Measurements from ENCODE around the gene CEP41.
"Not testable (repeated sequence)": the region's sequence is repeated elsewhere in the genome, so short reads cannot be mapped to it uniquely, and the experiment has no call there.

CEP41 gene

GRCh38 chr7:130461272-130461671 lies 20.5 kb upstream of the CEP41 start:
- DNase-seq (ENCODE audit: low spot score) = no peak
- FAIRE-seq = no peak

DNA sequence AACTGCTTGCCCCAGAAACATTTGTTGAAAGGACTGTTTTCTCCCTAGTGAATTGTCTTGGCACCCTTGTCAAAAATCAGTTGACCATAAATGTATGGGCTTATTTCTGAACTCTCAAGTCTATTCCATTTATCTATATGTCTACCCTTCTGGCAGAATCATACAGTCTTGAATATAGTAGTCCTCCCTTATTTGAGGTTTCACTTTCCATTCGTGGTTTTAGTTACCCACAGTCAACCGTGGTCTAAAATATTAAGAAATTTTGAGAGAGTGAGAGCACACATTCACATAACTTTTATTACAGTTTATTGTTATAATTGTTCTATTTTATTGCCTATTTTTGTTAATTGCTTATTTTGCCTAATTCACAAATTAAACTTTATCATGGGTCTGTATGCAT lies 17.4 kb upstream of the CEP41 start:
- DNase-seq (ENCODE audit: low spot score) (no peak), FAIRE-seq (no peak)

GRCh38 chr7:130454959-130455358 lies 14.1 kb upstream of the CEP41 start:
- no peak for FAIRE-seq

DNA sequence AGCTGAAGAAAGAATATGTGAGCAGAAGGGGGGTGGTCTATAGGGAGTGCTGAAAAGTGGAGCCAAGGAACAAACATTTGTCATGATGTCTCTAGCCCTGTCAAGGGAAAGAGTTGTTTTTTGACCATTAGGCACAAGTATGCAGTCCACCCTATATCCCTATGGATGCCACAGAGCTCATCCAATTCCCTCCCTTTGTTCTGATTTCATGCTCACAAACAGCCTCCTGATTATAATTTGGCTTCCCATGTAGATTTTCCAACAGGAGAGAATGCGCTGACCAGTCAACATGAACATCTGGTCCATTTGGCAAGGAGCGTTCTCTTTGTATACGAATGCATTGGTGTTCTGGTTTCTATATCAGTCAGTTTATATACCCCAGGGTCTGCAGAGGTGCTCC lies 12.1 kb upstream of the CEP41 start:
- DNase-seq (ENCODE audit: low spot score) (no peak), FAIRE-seq (no peak)

More at GRCh38 chr7:130454959-130455358, 14.1 kb upstream of the CEP41 start:
- no peak for DNase-seq (ENCODE audit: low spot score)

DNA sequence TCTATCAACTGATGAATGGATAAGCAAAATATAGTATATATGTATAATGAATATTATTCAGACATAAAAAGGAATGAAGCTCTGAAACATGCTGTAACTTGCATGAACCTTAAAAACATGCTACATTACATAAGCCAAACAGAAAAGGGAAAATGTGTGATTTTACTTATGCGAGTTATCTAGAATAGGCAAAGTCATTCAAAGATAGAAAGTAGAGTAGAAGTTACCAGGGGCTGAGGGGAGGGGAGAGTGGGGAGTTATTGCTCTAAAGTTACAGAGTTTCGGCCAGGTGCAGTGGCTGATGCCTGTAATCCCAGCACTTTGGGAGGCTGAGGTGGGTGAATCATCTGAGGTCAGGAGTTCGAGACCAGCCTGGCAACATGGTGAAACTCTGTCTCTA lies 10.5 kb upstream of the CEP41 start:
- not testable (repeated sequence) for DNase-seq (ENCODE audit: low spot score); FAIRE-seq

GRCh38 chr7:130446259-130446658 lies 5.4 kb upstream of the CEP41 start:
- FAIRE-seq (no peak), DNase-seq (ENCODE audit: low spot score) (no peak)

DNA sequence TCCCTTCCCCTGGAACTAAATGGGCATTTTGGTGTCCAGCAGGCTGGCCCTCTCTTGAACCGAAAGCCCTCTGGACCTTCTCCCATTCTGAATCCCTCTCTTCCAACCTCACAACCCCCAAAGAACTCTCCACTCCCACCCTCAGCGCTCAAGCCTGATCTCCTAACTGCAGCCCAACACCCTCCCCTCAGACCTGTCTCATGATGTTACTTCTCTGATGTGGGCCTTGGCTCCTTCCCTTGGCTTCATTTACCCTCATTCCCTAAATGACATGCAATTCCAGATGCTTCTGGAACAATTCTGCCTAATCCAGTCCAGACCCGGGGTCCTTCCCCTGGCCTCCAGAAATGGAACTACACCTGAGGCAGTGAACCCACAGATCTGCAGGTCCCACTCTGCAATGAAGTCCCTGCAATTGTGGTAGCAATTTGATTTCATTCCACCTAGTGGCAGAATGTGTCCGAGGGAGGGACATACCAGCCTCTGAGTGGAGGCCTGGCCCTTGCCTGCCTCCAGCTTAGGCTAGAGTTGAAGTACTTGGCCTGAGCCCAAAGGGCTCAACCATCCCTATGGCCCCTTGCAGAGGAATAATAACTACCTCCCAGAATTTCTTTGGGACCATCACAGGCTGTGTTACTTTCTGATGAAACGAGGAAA lies 4.1 kb upstream of the CEP41 start:
- no peak for FAIRE-seq
- no peak for DNase-seq (ENCODE audit: low spot score)

DNA sequence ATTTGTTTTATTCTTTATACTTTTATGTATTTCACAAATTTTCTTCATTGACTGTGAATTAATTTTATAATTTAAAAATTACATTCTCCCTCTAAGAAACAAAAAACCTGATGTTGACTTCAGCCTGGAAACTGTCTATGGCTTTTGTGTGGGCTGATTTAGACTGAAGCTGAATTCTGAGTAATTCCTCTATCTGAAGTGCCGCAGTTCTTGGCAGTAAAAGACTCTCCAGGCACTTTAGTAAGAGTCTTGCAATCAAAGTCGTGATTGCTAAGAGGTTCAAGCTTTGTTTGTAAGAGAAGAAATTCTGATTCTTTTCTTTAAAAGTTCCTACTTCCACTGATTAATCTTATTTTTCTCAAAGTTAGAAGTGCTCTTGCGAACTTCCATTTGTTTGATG lies 3.4 kb upstream of the CEP41 start:
- no peak for FAIRE-seq

DNA sequence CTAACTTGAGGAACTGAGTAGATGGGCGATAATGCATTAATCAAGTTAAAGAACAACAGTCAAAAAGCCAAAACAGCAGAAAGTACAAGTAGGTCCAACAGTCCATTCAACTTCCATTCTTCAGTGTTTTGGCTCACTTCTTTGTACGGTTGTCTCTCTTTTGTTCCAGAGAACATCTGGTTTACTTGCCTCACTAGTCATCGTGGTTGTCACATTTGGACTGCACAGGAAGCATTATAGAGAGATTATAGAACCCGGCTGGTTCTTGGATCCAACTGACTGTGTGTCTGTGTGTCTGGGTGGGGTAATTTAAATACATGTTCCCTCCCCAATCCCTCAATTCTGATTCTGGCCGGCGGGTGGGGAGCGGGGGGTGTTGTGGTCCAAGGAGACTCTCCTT lies 1.8 kb upstream of the CEP41 start:
- FAIRE-seq (no peak), DNase-seq (ENCODE audit: low spot score) (no peak)

More for the DNA sequence above, 3.4 kb upstream of the CEP41 start:
- DNase-seq (ENCODE audit: low spot score) = no peak

DNA sequence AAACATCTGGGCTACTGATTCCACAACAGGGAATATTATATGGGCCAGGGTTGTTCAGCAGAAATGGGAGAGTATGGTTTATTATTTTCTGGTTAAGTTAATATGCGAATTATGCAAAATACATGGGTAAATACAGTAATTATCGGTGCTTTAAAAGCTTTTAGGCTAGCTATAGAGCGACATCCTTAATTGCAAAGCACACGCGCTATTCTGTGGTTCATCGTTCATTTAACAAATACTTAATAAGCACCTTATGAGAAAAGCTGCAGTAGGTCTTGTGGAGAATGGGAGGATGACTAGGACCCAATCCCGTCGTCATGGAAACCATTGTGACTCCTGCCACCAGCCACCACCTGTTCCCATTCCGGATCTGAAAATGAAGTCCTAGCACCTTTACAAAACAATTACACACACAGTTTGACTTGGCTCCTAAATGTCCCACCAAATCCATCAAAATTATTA lies 623 bp upstream of the CEP41 start:
- DNase-seq (ENCODE audit: low spot score) = no peak
- no peak for FAIRE-seq

- FAIRE-seq (no peak), DNase-seq (ENCODE audit: low spot score) (no peak)
These were observed 4.6 kb downstream of the CEP41 start for GRCh38 chr7:130436253-130436652.

- no peak for FAIRE-seq
These were observed 5.4 kb downstream of the CEP41 start for GRCh38 chr7:130435311-130435854.

DNA sequence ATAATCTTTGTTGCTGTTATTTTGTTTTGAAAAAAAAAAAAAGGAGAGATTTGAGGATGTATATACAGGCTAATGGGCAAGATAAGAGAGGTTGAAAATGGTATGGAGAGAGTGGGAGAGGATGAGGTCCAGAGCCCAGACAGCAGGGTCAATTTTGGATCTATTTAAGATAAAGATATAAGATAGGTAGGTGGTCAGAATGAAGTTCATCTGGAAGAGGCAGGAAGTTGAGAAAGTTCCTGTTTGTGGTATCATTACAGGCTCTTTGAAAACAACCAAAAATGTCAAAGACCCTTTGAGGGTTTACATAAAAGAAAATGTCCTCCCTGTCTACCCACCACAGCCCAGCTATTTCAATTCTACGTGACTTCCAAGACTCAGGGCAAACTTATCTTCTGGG lies 7.5 kb downstream of the CEP41 start:
- DNase-seq (ENCODE audit: low spot score) (no peak), FAIRE-seq (no peak)

More at GRCh38 chr7:130435311-130435854, 5.4 kb downstream of the CEP41 start:
- DNase-seq (ENCODE audit: low spot score) = no peak

- FAIRE-seq = no peak
- DNase-seq (ENCODE audit: low spot score) = no peak
These were observed 7.9 kb downstream of the CEP41 start for GRCh38 chr7:130432886-130433285.

- FAIRE-seq = no peak
- no peak for DNase-seq (ENCODE audit: low spot score)
These were observed 9.8 kb downstream of the CEP41 start for GRCh38 chr7:130430841-130431666.

- FAIRE-seq (no peak), DNase-seq (ENCODE audit: low spot score) (no peak)
These were observed 10.7 kb downstream of the CEP41 start for GRCh38 chr7:130430115-130430514.

- no peak for DNase-seq (ENCODE audit: low spot score)
- FAIRE-seq = no peak
These were observed 11.8 kb downstream of the CEP41 start for GRCh38 chr7:130429019-130429418.

DNA sequence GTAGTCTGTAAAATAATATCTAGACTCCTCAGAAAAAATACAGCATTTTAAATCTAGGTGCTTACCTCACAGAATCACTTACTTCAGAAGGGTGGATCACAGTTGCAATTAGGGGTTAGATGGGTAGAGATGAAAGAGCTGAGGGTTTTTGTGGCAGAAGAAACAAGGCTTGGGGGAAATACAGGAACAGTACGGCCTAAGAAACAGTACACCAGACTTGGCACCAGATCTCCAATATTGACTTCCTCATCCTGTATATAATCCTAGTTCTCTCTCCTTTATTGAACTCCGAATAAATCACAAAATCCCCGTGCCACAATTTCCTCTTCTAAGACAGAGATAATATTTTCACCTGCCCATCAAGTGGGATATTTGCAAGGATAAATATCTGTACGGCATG lies 14.3 kb downstream of the CEP41 start:
- DNase-seq (ENCODE audit: low spot score) (no peak), FAIRE-seq (no peak)

- FAIRE-seq (no peak), DNase-seq (ENCODE audit: low spot score) (no peak)
These were observed 15.0 kb downstream of the CEP41 start for GRCh38 chr7:130425796-130426195.

DNA sequence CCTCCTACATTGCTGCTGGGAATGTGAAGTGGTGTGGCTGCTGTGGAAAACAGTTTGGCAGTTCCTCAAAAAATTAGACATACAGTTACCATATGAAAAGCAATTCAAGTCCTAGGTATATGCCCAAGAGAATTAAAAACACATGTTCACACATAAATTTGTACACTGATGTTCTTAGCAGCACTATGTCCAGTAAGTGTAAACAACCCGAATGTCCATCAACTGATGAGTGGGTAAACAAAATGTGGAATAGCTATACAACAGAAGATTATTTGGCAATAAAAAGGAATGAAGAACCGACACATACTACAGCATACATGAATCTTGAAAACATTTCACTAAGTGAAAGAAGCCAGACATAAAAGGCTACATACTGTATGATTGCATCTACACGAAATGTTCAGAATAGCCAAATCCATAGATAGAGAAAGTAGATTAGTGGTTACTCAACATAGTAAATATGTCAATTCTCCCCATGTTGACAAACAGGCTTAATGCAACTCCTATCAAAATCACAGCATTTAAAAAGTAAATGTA lies 17.2 kb downstream of the CEP41 start:
- FAIRE-seq = no peak
- DNase-seq (ENCODE audit: low spot score) = no peak

GRCh38 chr7:130421684-130422083 lies 19.1 kb downstream of the CEP41 start:
- FAIRE-seq = no peak
- no peak for DNase-seq (ENCODE audit: low spot score)

DNA sequence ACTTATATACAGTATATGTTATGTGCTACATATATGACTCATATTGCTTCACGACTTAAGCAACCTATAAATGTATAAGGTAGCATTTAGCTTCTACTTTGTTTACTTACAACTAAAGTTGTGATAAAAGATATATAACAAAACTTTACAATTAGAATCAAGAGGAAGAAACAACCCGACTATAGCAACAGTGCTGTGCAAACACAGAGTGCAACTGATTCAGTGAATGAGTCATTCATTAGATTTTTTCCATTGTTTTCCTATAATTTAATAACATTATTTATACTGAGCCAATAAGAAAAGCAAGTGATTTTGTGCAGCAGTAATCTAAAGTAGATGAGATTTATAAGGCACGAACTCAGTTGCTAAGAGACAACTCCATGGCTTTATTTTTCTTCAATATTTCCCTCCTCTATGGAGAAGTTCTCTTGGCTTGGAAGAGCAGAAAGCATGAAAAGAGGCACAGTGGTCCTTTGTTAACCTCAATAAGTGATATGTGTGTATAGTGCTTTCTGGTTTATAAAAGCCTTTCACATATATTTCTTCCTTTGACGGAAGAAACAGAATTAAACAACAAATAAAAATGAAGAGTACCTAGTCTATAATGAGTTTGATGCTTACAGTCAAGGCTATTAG lies 19.8 kb downstream of the CEP41 start:
- FAIRE-seq = no peak
- DNase-seq (ENCODE audit: low spot score) = no peak

Measured in RCC 7860 (cell line).